B cell (primary cell): ENCODE measurements around the gene BLOC1S6. TPM values are rescaled to one million over a fixed set of nuclear protein-coding genes. Genes with fewer than 3 reads are reported as not detected.
"Not testable (repeated sequence)": the region's sequence is repeated elsewhere in the genome, so short reads cannot be mapped to it uniquely, and the experiment has no call there.

Experiments used
- ATAC-seq: fragments of 200-7000 bp; cut with Tn5 transposase; one replicate; pipeline ENCODE4 v1.10.0; 2021; ENCODE audit warnings: low read depth, mild to moderate bottlenecking, moderate number of reproducible peaks, moderate library complexity
- CTCF ChIA-PET: fragments of 350-600 bp; sonication (Branson Sonifier 250); formaldehyde crosslinking; loops from one replicate; lab custom pipeline; 2021; ENCODE audit warnings: antibody characterized with exemption, inconsistent platforms; lab: Charles Lee
- POLR2A ChIA-PET: fragments of 350-600 bp; sonication (Branson Sonifier 250); formaldehyde crosslinking; loops from one replicate; lab custom pipeline; 2021; ENCODE audit warnings: antibody characterized with exemption; lab: Charles Lee
- DNase-seq: peaks from one replicate; pipeline ENCODE4 v3.0.0; 2013
- H2AFZ ChIP-seq: 2 replicates; pipeline ENCODE4 v1.6.1; 2012; ENCODE audit warnings: mild to moderate bottlenecking, low read depth, low read length; ENCODE audit not compliant: insufficient read depth, poor library complexity, severe bottlenecking
- H3K27ac ChIP-seq, 2 donors: 1 replicate in 1 of 2; 2 replicates in 1 of 2; pipeline ENCODE4 v1.5.1; 2012 to 2013; ENCODE audit warnings: low read length in 2 of 2, mild to moderate bottlenecking in 2 of 2, moderate library complexity in 1 of 2
- H3K27me3 ChIP-seq, 4 experiments: fragments of 200-600 bp in 1 of 4; sonication (generic) in 1 of 4; replicated peaks in 1 of 4; 1 replicate in 2 of 4; 2 replicates in 2 of 4; pipeline versions ENCODE4 v1.6.1 to v1.7.0; 2013 to 2016; ENCODE audit warnings: low read length in 3 of 4, mild to moderate bottlenecking in 2 of 4, mixed read lengths in 1 of 4, moderate library complexity in 1 of 4; ENCODE audit not compliant: insufficient read depth in 4 of 4, control insufficient read depth in 3 of 4; ENCODE audit errors: control extremely low read depth in 1 of 4
- H3K36me3 ChIP-seq, 2 experiments: replicated peaks in 1 of 2; 1 replicate in 1 of 2; 2 replicates in 1 of 2; pipeline versions ENCODE4 v1.6.1 to v1.7.1; 2013; ENCODE audit warnings: low read length in 1 of 2; ENCODE audit not compliant: insufficient read depth in 2 of 2, control insufficient read depth in 1 of 2; ENCODE audit errors: control extremely low read depth in 1 of 2, extremely low read depth in 1 of 2
- H3K4me1 ChIP-seq, 2 donors: fragments of 200-600 bp in 1 of 2; sonication (generic) in 1 of 2; 1 replicate in 1 of 2; 2 replicates in 1 of 2; pipeline versions ENCODE4 v1.5.1 to v1.6.1; 2013 to 2017; ENCODE audit warnings: low read length in 2 of 2; ENCODE audit not compliant: control insufficient read depth in 2 of 2, insufficient read depth in 2 of 2
- H3K4me2 ChIP-seq: replicated peaks from 2 replicates; pipeline ENCODE3; 2012; ENCODE audit warnings: mild to moderate bottlenecking, low read depth, low read length; ENCODE audit not compliant: poor library complexity, severe bottlenecking
- H3K4me3 ChIP-seq, 5 experiments: fragments of 200-600 bp in 1 of 5; sonication (generic) in 1 of 5; 1 replicate in 3 of 5; 2 replicates in 2 of 5; pipeline versions ENCODE4 v1.5.1 to v1.7.0; 2011 to 2016; ENCODE audit warnings: low read length in 4 of 5, mild to moderate bottlenecking in 4 of 5, low read depth in 2 of 5, control low read depth in 1 of 5, moderate library complexity in 1 of 5; ENCODE audit not compliant: insufficient read depth in 1 of 5; ENCODE audit errors: control extremely low read depth in 1 of 5, extremely low read depth in 1 of 5
- H3K79me2 ChIP-seq: fragments of 200-600 bp; sonication (generic); one replicate; pipeline ENCODE4 v1.6.0; 2016; ENCODE audit warnings: low read length; ENCODE audit not compliant: control insufficient read depth, insufficient read depth
- H3K9ac ChIP-seq: fragments of 200-600 bp; sonication (generic); 2 replicates; pipeline ENCODE4 v1.6.1; 2017; ENCODE audit warnings: mild to moderate bottlenecking, low read length, moderate library complexity
- H3K9me3 ChIP-seq, 3 donors: one replicate each; pipeline versions ENCODE4 v1.6.1 to v1.7.1; 2013; ENCODE audit warnings: low read length in 2 of 3; ENCODE audit not compliant: control insufficient read depth in 2 of 3, insufficient read depth in 1 of 3; ENCODE audit errors: control extremely low read depth in 1 of 3
- H4K20me1 ChIP-seq: 2 replicates; pipeline ENCODE4 v1.6.0; 2012; ENCODE audit warnings: mild to moderate bottlenecking, low read length; ENCODE audit not compliant: insufficient read depth, control insufficient read depth, poor library complexity, severe bottlenecking
- H3K27ac Mint-ChIP-seq: one replicate; pipeline ENCODE4 v1.8.0; 2021; ENCODE audit warnings: mixed read lengths
- H3K27me3 Mint-ChIP-seq: one replicate; pipeline ENCODE4 v1.8.0; 2021; ENCODE audit warnings: mixed read lengths
- H3K4me1 Mint-ChIP-seq: one replicate; pipeline ENCODE4 v1.8.0; 2021; ENCODE audit warnings: mixed read lengths
- H3K4me3 Mint-ChIP-seq: one replicate; pipeline ENCODE4 v1.8.0; 2021; ENCODE audit warnings: mixed read lengths
- H3K9me3 Mint-ChIP-seq: one replicate; pipeline ENCODE4 v1.8.0; 2022; ENCODE audit warnings: mixed read lengths; ENCODE audit not compliant: insufficient read depth
- CTCF ChIP-seq: fragments of 200-600 bp; IDR thresholded peaks from one replicate; pipeline ENCODE4 v1.8.0; 2022; ENCODE audit warnings: antibody characterized with exemption, mild to moderate bottlenecking
- EZH2 ChIP-seq: IDR thresholded peaks from 2 replicates; pipeline ENCODE4 v1.6.1; 2012; ENCODE audit warnings: borderline replicate concordance, low read depth, mild to moderate bottlenecking, moderate library complexity, low read length; ENCODE audit not compliant: insufficient read depth, poor library complexity, severe bottlenecking
- WGBS: methylation state at CpG from one replicate; pipeline ENCODE4 v1.1.5; 2013; ENCODE audit warnings: missing lambda C conversion rate; ENCODE audit not compliant: insufficient coverage; 5-methylcytosine and 5-hydroxymethylcytosine counted together
- intact Hi-C: fragments of 100-400 bp; cut with micrococcal nuclease; formaldehyde crosslinking; loops from one replicate; pipeline ENCODE4 v1.10.0; 2022
- polyA plus RNA-seq: library from polyadenylated mRNA; depleted of rRNA; stranded (reverse); fragments of >200 nt; gene quantifications from 2 replicates; pipeline ENCODE4 v1.2.3, GENCODE V29; 2012
- total RNA-seq, 2 donors: library from RNA; stranded (reverse); fragments of 120-200 nt in 1 of 2; gene quantifications; 1 replicate in 1 of 2; 2 replicates in 1 of 2; pipeline versions ENCODE4 v1.2.3 to v1.2.4, GENCODE V29; 2013 to 2022

BLOC1S6 gene
- total and polyA plus RNA-seq, 2 donors (not counting 1 experiment from before 2014, with no cell fraction given) = 12.4 to 60.8 TPM

- intact Hi-C loops, DNase-seq, H3K4me3 Mint-ChIP-seq, H3K36me3 ChIP-seq, H3K9me3 ChIP-seq, H3K9ac ChIP-seq, H2AFZ ChIP-seq, H3K4me3 ChIP-seq, H3K9me3 Mint-ChIP-seq, ATAC-seq, CTCF ChIA-PET, H3K27ac ChIP-seq, H3K27me3 ChIP-seq, H3K27me3 Mint-ChIP-seq, POLR2A ChIA-PET, H3K27ac Mint-ChIP-seq, H3K4me2 ChIP-seq: not testable (repeated sequence)
- 84% methylated on average over 11 of the region's 11 CpGs for WGBS
- peaks cover 37% of the 10 kb centered on the region for H3K4me1 Mint-ChIP-seq
- peaks cover 100% of the 10 kb centered on the region for H3K79me2 ChIP-seq
- peaks cover 97% of the 10 kb centered on the region for H4K20me1 ChIP-seq
- H3K4me1 ChIP-seq = peaks cover 3 to 11% of the 10 kb centered on the region in 2 donors
Observed at GRCh38 chr15:45650007-45650406, 62.8 kb downstream of the BLOC1S6 start.

DNA sequence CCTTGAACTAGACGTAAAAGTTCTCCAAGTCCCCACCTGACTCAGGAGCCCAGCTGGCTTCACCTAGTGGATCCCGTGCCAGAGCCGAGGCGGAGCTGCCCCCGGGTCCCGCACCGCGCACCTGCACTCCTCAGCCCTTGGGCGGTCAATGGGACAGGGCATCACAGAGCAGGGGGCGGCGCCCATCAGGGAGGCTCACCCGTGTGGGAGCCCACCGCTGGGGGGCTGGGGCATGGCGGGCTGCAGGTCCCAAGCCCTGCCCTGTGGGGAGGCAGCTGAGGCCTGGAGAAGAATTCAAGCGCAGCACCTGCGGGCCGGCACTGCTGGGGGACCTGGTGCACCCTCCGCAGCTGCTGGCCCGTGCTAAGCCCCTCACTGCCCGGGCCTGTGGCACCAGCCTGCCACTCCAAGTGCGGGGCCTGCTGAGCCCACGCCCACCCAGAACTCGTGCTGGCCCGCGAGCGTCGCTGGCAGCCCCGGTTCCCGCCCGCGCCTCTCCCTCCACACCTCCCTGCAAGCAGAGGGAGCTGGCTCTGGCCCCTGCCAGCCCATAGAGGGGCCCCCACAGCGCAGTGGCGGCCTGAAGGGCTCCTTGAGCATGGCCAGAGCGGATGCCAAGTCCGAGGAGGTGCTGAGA lies 63.8 kb downstream of the BLOC1S6 start:
- peaks cover 96% of the 10 kb centered on the region for H3K79me2 ChIP-seq

More for the DNA sequence above, 63.8 kb downstream of the BLOC1S6 start:
- Histone ChIP-seq H3K9ac (no peak overlapping the region), H3K4me2 (no peak overlapping the region), H3K4me1 (peaks cover 3 to 11% of the 10 kb centered on the region in 2 donors), H3K36me3 (no peaks in the 10 kb centered on the region), H3K27me3 (no peaks in the 10 kb centered on the region), H2AFZ (no peak overlapping the region), H3K27ac (no peak overlapping the region), H3K9me3 (peaks cover 0 to 6% (median 0%) of the 10 kb centered on the region in 3 donors), H3K4me3 (no peak overlapping the region), H4K20me1 (peaks cover 98% of the 10 kb centered on the region)
- WGBS = 98% methylated on average over 33 of the region's 35 CpGs
- Mint-ChIP-seq H3K9me3 (no peaks in the 10 kb centered on the region), H3K27ac (no peak overlapping the region), H3K4me3 (no peak overlapping the region), H3K27me3 (no peaks in the 10 kb centered on the region), H3K4me1 (peaks cover 30% of the 10 kb centered on the region)
- no peak for TF ChIP-seq EZH2
- no peak for TF ChIP-seq CTCF
- ChIA-PET POLR2A (no interaction called here), CTCF (no interaction called here)
- DNase-seq (no peak), ATAC-seq (no peak)
- intact Hi-C loops = no loop called here
